ENCODE data around the gene CDKN2B-AS1. TPM values are rescaled to one million over a fixed set of nuclear protein-coding genes. Genes with fewer than 3 reads are reported as not detected.
A peak's percentile ranks its signal among the peaks of the same experiment; 100 is the strongest.

CDKN2B-AS1 gene
- total RNA-seq, 1 experiment from 2014 or later = 0.24 TPM

GRCh38 chr9:21970800-21971640 lies 23.6 kb upstream of the CDKN2B-AS1 start:
- Mint-ChIP-seq H3K4me3 (peak overlapping the region; percentile 45), H3K27ac (no peak overlapping the region), H3K9me3 (no peaks in the 10 kb centered on the region), H3K4me1 (peaks cover 58% of the 10 kb centered on the region), H3K36me3 (no peaks in the 10 kb centered on the region), H3K27me3 (ENCODE audit: low read depth) (peaks cover 100% of the 10 kb centered on the region)
- TF ChIP-seq ZNF317 (CRISPR knock-in tag; IDR thresholded peaks at IDR 0.05; ENCODE audit: borderline replicate concordance, low read depth) (0 out of 2 replicates have a peak, but pooled peaks have one; percentile 14), FOXP4 (CRISPR knock-in tag; IDR thresholded peaks at IDR 0.05) (0 out of 2 replicates have a peak, but pooled peaks have one; percentile 13), SMAD4 (CRISPR knock-in tag; IDR thresholded peaks at IDR 0.05) (no peak)
- POLR2A ChIA-PET = no interaction called here
- ATAC-seq = peak; percentile 5
- CTCF ChIA-PET = interaction anchor here (1.0 to 4.8 kb wide), 5 partner anchors 10 to 158 kb away, joined by 3 to 60 read pairs (median 4); partner anchors contain the start of genes CDKN2A, CDKN2B and CDKN2B-AS1
- no peak for DNase-seq (ENCODE audit: low spot score)

DNA sequence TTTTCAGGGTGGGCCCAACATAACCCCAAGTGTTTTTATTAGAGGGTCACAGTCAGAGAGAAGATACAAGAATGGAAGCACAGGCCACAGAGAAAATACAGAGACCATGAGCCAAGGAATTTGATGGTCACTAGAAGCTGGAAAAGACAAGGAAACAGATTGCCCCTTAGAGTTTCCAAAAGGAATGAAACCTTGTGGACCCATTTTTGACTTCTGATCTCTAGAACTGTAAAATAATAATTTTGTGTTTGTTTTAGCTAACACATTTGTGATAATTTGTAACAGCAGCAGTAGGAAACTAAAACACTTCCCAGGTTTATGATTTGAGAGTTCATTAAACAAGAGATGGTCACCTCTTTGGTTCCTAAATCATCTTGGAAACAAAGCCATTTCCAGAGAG lies 22.2 kb upstream of the CDKN2B-AS1 start:
- ChIA-PET POLR2A (no interaction called here), CTCF (no interaction called here)
- peaks cover 100% of the 10 kb centered on the region for H3K27me3 Mint-ChIP-seq (ENCODE audit: low read depth)
- TF ChIP-seq ZNF423 (CRISPR knock-in tag; IDR thresholded peaks at IDR 0.05) (no peak), ATF6 (CRISPR knock-in tag; IDR thresholded peaks at IDR 0.05) (no peak), JAZF1 (CRISPR knock-in tag; IDR thresholded peaks at IDR 0.05) (no peak), ATF1 (CRISPR knock-in tag; IDR thresholded peaks at IDR 0.05) (no peak), CREB1 (CRISPR knock-in tag; IDR thresholded peaks at IDR 0.05) (no peak), EMX1 (CRISPR knock-in tag; IDR thresholded peaks at IDR 0.05) (no peak), PRRX2 (CRISPR knock-in tag; IDR thresholded peaks at IDR 0.05) (no peak), TEAD1 (CRISPR knock-in tag; IDR thresholded peaks at IDR 0.05) (no peak), PRDM15 (CRISPR knock-in tag; IDR thresholded peaks at IDR 0.05) (no peak), ATF2 (CRISPR knock-in tag; IDR thresholded peaks at IDR 0.05; ENCODE audit: borderline replicate concordance, low read depth) (no peak), GRHL2 (CRISPR knock-in tag; IDR thresholded peaks at IDR 0.05; ENCODE audit: insufficient replicate concordance, severe bottlenecking) (no peak), RELA (CRISPR knock-in tag; IDR thresholded peaks at IDR 0.05; ENCODE audit: borderline replicate concordance) (no peak), ZNF396 (CRISPR knock-in tag; IDR thresholded peaks at IDR 0.05; ENCODE audit: borderline replicate concordance) (no peak)
- TF ChIP-seq, protein P1, sequence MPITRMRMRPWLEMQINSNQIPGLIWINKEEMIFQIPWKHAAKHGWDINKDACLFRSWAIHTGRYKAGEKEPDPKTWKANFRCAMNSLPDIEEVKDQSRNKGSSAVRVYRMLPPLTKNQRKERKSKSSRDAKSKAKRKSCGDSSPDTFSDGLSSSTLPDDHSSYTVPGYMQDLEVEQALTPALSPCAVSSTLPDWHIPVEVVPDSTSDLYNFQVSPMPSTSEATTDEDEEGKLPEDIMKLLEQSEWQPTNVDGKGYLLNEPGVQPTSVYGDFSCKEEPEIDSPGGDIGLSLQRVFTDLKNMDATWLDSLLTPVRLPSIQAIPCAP (CRISPR knock-in tag; IDR thresholded peaks at IDR 0.05) = no peak
- TF ChIP-seq, protein P2, sequence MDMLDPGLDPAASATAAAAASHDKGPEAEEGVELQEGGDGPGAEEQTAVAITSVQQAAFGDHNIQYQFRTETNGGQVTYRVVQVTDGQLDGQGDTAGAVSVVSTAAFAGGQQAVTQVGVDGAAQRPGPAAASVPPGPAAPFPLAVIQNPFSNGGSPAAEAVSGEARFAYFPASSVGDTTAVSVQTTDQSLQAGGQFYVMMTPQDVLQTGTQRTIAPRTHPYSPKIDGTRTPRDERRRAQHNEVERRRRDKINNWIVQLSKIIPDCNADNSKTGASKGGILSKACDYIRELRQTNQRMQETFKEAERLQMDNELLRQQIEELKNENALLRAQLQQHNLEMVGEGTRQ (CRISPR knock-in tag; IDR thresholded peaks at IDR 0.05) = no peak
- TF ChIP-seq, protein P3, sequence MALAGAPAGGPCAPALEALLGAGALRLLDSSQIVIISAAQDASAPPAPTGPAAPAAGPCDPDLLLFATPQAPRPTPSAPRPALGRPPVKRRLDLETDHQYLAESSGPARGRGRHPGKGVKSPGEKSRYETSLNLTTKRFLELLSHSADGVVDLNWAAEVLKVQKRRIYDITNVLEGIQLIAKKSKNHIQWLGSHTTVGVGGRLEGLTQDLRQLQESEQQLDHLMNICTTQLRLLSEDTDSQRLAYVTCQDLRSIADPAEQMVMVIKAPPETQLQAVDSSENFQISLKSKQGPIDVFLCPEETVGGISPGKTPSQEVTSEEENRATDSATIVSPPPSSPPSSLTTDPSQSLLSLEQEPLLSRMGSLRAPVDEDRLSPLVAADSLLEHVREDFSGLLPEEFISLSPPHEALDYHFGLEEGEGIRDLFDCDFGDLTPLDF (CRISPR knock-in tag; IDR thresholded peaks at IDR 0.05) = no peak
- DNase-seq (ENCODE audit: low spot score) = no peak
- no peak overlapping the region for H3K4me3 Mint-ChIP-seq
- no peaks in the 10 kb centered on the region for H3K36me3 Mint-ChIP-seq
- no peak for ATAC-seq
- peaks cover 47% of the 10 kb centered on the region for H3K4me1 Mint-ChIP-seq
- no peaks in the 10 kb centered on the region for H3K9me3 Mint-ChIP-seq
- no peak overlapping the region for H3K27ac Mint-ChIP-seq
